ENCODE data around the gene GNG3.

DNA sequence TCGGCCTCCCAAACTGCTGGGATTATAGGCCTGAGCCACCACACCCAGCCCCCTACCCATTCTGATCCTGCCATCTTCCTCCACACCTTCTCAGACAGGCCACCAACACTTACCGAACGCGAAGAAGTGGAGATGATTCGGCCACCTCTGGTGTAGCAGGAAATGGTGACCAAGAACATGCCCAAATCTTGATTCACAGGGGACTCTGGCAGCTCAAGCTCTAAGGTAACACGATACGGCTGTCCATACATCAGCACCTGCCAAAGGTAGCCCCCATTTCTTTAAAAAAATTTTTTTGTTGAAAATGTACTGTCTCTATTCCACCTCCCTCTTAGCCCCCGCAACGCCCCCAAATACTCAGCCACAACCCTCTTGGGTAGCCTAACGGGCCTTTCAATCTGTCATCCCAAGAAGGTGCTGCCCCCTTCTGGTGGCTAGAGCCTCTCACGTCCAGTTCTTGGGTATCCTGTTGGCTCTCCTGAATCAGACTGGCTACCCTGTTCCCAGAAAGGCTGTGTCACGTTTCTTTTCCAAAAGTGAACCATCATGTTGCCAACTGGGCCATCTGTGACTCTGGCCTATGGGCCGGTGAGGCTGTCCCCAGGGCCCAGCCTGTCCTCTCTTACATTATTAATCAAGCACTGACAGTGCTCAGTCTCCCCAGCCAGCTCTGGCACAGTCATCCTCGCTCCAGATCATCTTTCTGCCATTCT is 12.9 kb upstream of the GNG3 start:
- no peak for TF ChIP-seq POLR2A (IDR thresholded peaks at IDR 0.05)
- TF ChIP-seq, protein P1, sequence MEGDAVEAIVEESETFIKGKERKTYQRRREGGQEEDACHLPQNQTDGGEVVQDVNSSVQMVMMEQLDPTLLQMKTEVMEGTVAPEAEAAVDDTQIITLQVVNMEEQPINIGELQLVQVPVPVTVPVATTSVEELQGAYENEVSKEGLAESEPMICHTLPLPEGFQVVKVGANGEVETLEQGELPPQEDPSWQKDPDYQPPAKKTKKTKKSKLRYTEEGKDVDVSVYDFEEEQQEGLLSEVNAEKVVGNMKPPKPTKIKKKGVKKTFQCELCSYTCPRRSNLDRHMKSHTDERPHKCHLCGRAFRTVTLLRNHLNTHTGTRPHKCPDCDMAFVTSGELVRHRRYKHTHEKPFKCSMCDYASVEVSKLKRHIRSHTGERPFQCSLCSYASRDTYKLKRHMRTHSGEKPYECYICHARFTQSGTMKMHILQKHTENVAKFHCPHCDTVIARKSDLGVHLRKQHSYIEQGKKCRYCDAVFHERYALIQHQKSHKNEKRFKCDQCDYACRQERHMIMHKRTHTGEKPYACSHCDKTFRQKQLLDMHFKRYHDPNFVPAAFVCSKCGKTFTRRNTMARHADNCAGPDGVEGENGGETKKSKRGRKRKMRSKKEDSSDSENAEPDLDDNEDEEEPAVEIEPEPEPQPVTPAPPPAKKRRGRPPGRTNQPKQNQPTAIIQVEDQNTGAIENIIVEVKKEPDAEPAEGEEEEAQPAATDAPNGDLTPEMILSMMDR (IDR thresholded peaks at IDR 0.05) = peak; percentile 31 to 71 (median 66)

All from prostate gland (tissue), 2 donors.